HG03342 (cell line): ENCODE results near the gene MEGF6.
"Not testable (repeated sequence)": the region's sequence is repeated elsewhere in the genome, so short reads cannot be mapped to it uniquely, and the experiment has no call there.

ENCODE experiments used
- ATAC-seq: cut with Tn5 transposase; IDR thresholded peaks from one replicate; pipeline ENCODE4 v1.9.1; 2021; ENCODE audit warnings: mild to moderate bottlenecking, moderate library complexity; ENCODE audit not compliant: unreplicated experiment

MEGF6 gene

GRCh38 chr1:3596663-3597598 is 14.4 kb downstream of the MEGF6 start:
- no peak for ATAC-seq

GRCh38 chr1:3595949-3596348 is 15.4 kb downstream of the MEGF6 start:
- no peak for ATAC-seq

- no peak for ATAC-seq
Observed at GRCh38 chr1:3594706-3595377, 16.5 kb downstream of the MEGF6 start.

GRCh38 chr1:3593745-3594144 is 17.6 kb downstream of the MEGF6 start:
- no peak for ATAC-seq

GRCh38 chr1:3593334-3593733 is 18.0 kb downstream of the MEGF6 start:
- ATAC-seq: no peak

- ATAC-seq: no peak
Observed at GRCh38 chr1:3590951-3591865, 20.1 kb downstream of the MEGF6 start.

- no peak for ATAC-seq
Observed at GRCh38 chr1:3590139-3590763, 21.1 kb downstream of the MEGF6 start.

- ATAC-seq: no peak
Observed at GRCh38 chr1:3588395-3588794, 22.9 kb downstream of the MEGF6 start.

GRCh38 chr1:3586986-3587759 is 24.1 kb downstream of the MEGF6 start:
- ATAC-seq: no peak

GRCh38 chr1:3585940-3586568 is 25.3 kb downstream of the MEGF6 start:
- no peak for ATAC-seq

- not testable (repeated sequence) for ATAC-seq
Observed at GRCh38 chr1:3585353-3585868, 25.9 kb downstream of the MEGF6 start.

GRCh38 chr1:3584915-3585314 is 26.4 kb downstream of the MEGF6 start:
- no peak for ATAC-seq

- not testable (repeated sequence) for ATAC-seq
Observed at GRCh38 chr1:3583751-3584150, 27.6 kb downstream of the MEGF6 start.

GRCh38 chr1:3581296-3582036 is 29.8 kb downstream of the MEGF6 start:
- ATAC-seq: no peak

GRCh38 chr1:3580231-3580630 is 31.1 kb downstream of the MEGF6 start:
- ATAC-seq: no peak

GRCh38 chr1:3579626-3580025 is 31.7 kb downstream of the MEGF6 start:
- ATAC-seq: no peak

GRCh38 chr1:3578906-3579305 is 32.4 kb downstream of the MEGF6 start:
- ATAC-seq: no peak

- no peak for ATAC-seq
Observed at GRCh38 chr1:3578433-3578805, 32.9 kb downstream of the MEGF6 start.
